Measurements from ENCODE around the gene NOM1.
"Not testable (repeated sequence)": the region's sequence is repeated elsewhere in the genome, so short reads cannot be mapped to it uniquely, and the experiment has no call there.

The NOM1 gene, protein sequence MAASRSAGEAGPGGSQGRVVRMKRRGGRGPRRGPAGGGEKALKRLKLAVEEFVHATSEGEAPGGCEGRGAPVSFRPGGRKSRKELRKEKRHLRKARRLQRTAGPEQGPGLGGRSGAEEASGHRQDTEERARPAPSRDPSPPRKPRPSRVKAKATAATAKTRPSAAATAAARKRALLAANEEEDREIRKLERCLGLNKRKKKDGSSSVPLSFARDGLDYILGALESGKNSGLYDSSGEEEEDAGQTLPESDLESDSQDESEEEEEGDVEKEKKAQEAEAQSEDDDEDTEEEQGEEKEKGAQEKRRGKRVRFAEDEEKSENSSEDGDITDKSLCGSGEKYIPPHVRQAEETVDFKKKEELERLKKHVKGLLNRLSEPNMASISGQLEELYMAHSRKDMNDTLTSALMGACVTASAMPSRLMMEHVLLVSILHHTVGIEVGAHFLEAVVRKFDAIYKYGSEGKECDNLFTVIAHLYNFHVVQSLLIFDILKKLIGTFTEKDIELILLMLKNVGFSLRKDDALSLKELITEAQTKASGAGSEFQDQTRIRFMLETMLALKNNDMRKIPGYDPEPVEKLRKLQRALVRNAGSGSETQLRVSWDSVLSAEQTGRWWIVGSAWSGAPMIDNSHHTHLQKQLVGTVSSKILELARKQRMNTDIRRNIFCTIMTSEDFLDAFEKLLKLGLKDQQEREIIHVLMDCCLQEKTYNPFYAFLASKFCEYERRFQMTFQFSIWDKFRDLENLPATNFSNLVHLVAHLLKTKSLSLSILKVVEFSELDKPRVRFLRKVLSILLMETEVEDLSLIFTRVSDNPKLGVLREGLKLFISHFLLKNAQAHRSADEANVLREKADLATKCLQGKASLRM

DNA sequence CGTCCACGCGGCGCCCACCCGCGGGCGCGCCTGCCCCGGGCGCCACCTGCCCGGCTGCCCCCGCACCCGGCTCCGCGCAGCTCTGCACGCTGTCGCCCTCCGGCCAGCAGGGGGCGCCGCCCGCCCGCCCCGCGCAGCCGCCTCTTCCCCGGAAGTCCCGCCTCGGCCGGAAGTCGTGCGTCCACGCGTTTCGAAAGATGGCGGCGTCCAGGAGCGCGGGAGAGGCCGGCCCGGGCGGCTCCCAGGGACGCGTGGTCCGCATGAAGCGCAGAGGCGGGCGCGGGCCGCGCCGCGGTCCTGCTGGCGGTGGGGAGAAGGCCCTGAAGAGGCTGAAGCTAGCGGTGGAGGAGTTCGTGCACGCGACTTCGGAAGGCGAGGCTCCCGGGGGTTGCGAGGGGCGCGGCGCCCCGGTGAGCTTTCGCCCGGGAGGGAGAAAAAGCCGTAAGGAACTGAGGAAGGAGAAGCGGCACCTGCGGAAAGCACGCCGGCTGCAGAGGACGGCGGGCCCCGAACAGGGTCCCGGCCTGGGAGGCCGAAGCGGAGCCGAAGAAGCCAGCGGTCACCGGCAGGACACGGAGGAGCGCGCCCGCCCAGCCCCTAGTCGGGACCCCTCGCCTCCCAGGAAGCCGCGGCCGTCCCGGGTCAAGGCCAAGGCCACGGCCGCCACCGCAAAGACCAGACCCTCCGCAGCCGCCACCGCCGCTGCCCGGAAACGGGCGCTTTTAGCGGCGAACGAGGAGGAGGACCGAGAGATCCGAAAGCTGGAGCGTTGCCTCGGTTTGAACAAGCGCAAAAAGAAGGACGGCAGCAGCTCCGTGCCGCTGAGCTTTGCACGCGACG, at the start of gene NOM1:
Gene NOM1 (plus strand): TSS at position 172 of the 840 bp plus-strand sequence. CDS start 26 bp downstream, at position 198.
- ChIA-PET POLR2A (ENCODE audit: low non-redundant PET) (no interaction called here), CTCF (interaction anchor here (0.8 to 1.0 kb wide), 3 partner anchors 18 to 1087 kb away, joined by 3 to 4 read pairs (median 3); no protein-coding TSS in a partner anchor)
- DNase-seq (ENCODE audit: low spot score) = peak; percentile 74
- peak within 1 kb of the TSS; percentile 76 for H3K27ac ChIP-seq
- TF ChIP-seq, protein P1, sequence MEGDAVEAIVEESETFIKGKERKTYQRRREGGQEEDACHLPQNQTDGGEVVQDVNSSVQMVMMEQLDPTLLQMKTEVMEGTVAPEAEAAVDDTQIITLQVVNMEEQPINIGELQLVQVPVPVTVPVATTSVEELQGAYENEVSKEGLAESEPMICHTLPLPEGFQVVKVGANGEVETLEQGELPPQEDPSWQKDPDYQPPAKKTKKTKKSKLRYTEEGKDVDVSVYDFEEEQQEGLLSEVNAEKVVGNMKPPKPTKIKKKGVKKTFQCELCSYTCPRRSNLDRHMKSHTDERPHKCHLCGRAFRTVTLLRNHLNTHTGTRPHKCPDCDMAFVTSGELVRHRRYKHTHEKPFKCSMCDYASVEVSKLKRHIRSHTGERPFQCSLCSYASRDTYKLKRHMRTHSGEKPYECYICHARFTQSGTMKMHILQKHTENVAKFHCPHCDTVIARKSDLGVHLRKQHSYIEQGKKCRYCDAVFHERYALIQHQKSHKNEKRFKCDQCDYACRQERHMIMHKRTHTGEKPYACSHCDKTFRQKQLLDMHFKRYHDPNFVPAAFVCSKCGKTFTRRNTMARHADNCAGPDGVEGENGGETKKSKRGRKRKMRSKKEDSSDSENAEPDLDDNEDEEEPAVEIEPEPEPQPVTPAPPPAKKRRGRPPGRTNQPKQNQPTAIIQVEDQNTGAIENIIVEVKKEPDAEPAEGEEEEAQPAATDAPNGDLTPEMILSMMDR (conservative IDR thresholded peaks at IDR 0.05; ENCODE audit: low read depth) = peak; percentile 99

DNA sequence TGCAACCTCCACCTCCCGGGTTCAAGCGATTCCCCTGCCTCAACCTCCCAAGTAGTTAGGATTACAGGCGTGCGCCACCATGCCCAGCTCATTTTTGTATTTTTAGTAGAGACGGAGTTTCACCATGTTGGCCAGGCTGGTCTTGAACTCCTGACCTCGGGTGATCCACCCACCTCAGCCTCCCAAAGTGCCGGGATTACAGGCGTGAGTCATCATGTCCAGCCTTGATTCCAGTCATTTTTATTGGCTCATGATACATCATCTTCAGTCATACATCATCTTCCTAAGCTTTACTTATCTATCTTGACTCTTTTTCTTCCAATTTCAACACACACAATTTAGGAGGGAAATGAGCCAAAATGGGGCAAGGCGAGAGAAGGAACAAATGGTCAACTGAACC, 49.4 kb upstream of the NOM1 start:
- CTCF ChIA-PET = interaction anchor here (0.6 kb wide), 1 partner anchor 333 kb away, joined by 4 read pairs; no protein-coding TSS in a partner anchor
- H3K27ac ChIP-seq; DNase-seq (ENCODE audit: low spot score); POLR2A ChIA-PET (ENCODE audit: low non-redundant PET): not testable (repeated sequence)

DNA sequence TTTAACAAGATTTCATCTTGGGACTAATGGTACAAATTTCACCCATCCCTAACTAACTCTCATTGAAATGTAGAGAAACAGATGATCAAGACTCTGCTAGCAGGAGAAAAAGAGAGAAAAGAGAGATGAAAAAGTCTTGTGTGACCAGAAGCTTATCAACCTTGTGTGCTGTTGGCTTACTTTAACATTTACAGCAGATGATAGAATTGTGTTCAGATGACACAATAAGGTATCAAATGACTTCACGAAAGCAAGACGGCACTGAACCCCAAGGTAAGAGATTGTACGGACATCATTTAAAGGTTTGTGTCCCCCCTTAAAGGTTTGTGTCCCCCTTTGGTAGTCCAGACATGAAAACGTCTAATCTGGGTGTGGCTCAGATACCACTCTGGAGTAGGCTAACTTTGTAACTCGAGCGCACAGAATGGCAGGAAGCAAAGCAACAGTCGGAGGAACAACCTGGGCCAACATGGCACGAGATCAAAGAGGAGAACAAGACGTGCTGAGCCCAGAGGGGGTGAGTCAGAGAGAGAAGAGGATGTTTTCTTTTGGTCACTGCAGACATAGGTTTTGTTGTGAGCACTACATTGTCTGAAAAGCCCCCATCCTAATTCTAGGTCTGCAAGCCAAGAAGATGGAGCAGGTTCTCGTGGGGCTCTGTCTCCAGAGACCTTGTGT, 46.1 kb upstream of the NOM1 start:
- POLR2A ChIA-PET (ENCODE audit: low non-redundant PET) = no interaction called here
- CTCF ChIA-PET = no interaction called here
- TF ChIP-seq, protein P1 (conservative IDR thresholded peaks at IDR 0.05; ENCODE audit: low read depth) = no peak
- DNase-seq (ENCODE audit: low spot score) = peak; percentile 63
- H3K27ac ChIP-seq = peak overlapping the region; percentile 71

DNA sequence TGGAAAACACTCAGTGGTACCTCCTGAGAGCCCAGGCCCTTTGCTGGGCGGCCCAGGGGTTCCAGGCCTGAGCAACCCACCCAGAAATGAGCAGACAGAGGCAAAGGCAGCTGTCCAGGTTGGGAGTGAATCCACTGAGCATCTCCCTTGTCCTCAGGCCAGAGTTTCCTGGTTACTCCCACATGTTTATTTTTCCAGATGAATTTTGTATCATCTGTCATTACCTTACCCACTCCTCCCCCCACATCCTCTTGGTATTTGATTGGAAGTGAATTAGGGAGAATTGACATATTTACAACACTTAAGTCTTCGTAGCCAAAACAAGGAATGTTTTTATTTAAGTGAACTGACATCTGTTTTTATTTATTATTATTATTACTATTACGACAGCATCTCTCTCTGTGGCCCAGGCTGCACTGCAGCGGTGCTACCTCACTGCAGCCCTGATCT, 43.3 kb upstream of the NOM1 start:
- ChIA-PET CTCF (interaction anchor here (0.6 kb wide), 1 partner anchor 395 kb away, joined by 3 read pairs; no protein-coding TSS in a partner anchor), POLR2A (ENCODE audit: low non-redundant PET) (no interaction called here)
- H3K27ac ChIP-seq = peak overlapping the region; percentile 29; the same call in 1 of the 2 replicates
- no peak for DNase-seq (ENCODE audit: low spot score)
- TF ChIP-seq, protein P1 (conservative IDR thresholded peaks at IDR 0.05; ENCODE audit: low read depth) = no peak

DNA sequence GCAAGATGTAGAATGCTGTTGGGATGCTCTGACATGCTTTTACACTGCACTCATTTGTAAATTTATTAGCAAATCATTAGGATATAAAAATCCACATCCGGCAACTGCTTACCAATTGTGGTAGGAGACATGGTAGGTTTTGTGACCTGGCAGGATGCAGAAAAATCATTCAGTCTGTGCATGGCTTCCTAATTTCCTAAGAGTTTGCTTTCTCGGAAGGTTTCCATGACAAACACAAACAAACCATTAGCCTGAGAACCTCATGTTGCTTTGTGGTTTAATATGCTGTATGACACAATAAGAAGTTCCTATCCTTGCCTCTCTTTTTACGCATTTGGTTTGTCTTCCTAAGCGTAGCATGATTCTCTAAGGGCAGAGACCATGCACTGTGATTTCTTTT, 41.9 kb upstream of the NOM1 start:
- ChIA-PET CTCF (no interaction called here), POLR2A (ENCODE audit: low non-redundant PET) (no interaction called here)
- H3K27ac ChIP-seq = no peak overlapping the region
- TF ChIP-seq, protein P1 (conservative IDR thresholded peaks at IDR 0.05; ENCODE audit: low read depth) = no peak
- DNase-seq (ENCODE audit: low spot score) = no peak

DNA sequence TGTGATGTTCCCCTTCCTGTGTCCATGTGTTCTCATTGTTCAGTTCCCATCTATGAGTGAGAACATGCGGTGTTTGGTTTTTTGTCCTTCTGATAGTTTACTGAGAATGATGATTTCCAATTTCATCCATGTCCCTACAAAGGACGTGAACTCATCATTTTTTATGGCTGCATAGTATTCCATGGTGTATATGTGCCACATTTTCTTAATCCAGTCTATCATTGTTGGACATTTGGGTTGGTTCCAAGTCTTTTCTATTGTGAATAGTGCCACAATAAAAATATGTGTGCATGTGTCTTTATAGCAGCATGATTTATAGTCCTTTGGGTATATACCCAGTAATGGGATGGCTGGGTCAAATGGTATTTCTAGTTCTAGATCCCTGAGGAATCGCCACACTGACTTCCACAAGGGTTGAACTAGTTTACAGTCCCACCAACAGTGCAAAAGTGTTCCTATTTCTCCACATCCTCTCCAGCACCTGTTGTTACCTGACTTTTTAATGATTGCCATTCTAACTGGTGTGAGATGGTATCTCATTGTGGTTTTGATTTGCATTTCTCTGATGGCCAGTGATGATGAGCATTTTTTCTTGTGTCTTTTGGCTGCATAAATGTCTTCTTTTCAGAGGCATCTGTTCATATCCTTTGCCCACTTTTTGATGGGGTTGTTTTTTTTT, 39.8 kb upstream of the NOM1 start:
- DNase-seq (ENCODE audit: low spot score); POLR2A ChIA-PET (ENCODE audit: low non-redundant PET); H3K27ac ChIP-seq; CTCF ChIA-PET: not testable (repeated sequence)
